K562 (cell line): ENCODE measurements around the gene DYRK2. TPM values are rescaled to one million over a fixed set of nuclear protein-coding genes. Genes with fewer than 3 reads are reported as not detected.

Experiments
- ATAC-seq: fragments of 200-7000 bp; cut with Tn5 transposase; 3 replicates; pipeline ENCODE4 v1.9.1; 2020; ENCODE audit warnings: moderate library complexity
- BruUV-seq: library from RNA; stranded (reverse); fragments of 400-500 nt; replicated peaks from 2 replicates; lab custom pipeline; 2021; lab: Mats Ljungman, UMichigan
- CTCF ChIA-PET: fragments of 300-600 bp; formaldehyde crosslinking; extraction: SDS; loops from one replicate; lab custom pipeline; 2021; ENCODE audit warnings: low intra/inter-chr PET ratio; lab: Yijun Ruan, JAX
- POLR2A ChIA-PET: fragments of 300-600, 350-650 bp; sonication (Branson Sonifier 250); formaldehyde crosslinking; extraction: SDS; loops from one replicate; lab custom pipeline; 2021; ENCODE audit warnings: antibody characterized with exemption, inconsistent platforms; lab: Yijun Ruan, JAX
- DNase-seq, 4 experiments: peaks; one replicate each; pipeline versions ENCODE4 v3.0.0 to v3.0.0-alpha.2; 2011 to 2018; ENCODE audit warnings: low spot score in 3 of 4, mixed read lengths in 3 of 4; ENCODE audit errors: extremely low read depth in 1 of 4
- FAIRE-seq: peaks from 2 replicates; lab custom pipeline; 2011; peaks lifted over from hg19 to GRCh38; lab: Jason Lieb, UNC
- H2AFZ ChIP-seq: 2 replicates; pipeline ENCODE4 v1.6.0; 2011; ENCODE audit warnings: low read depth, low read length, control low read depth, inconsistent platforms
- H3K27ac ChIP-seq: fragments of 200-600 bp; 3 replicates; pipeline ENCODE4 v1.8.0; 2011; ENCODE audit warnings: low read depth, mild to moderate bottlenecking, control low read depth, inconsistent platforms, low read length, moderate library complexity, mixed read lengths; ENCODE audit errors: extremely low read depth
- H3K27me3 ChIP-seq, 2 experiments: fragments of 300-600 bp in 1 of 2; 2 replicates in 1 of 2; 3 replicates in 1 of 2; pipeline versions ENCODE4 v1.6.0 to v1.8.0; 2011; ENCODE audit warnings: inconsistent platforms in 2 of 2, low read length in 2 of 2, mild to moderate bottlenecking in 1 of 2, mixed read lengths in 1 of 2, moderate library complexity in 1 of 2; ENCODE audit not compliant: control insufficient read depth in 2 of 2, insufficient read depth in 2 of 2
- H3K36me3 ChIP-seq: fragments of 300-600 bp; 3 replicates; pipeline ENCODE4 v1.8.0; 2011; ENCODE audit warnings: mild to moderate bottlenecking, low read length, inconsistent platforms; ENCODE audit not compliant: control insufficient read depth, insufficient read depth
- H3K4me1 ChIP-seq, 2 experiments: fragments of 200-600 bp in 1 of 2; replicated peaks in 1 of 2; 2 replicates in 1 of 2; 3 replicates in 1 of 2; pipeline versions ENCODE4 v1.5.1 to v1.8.0; 2011; ENCODE audit warnings: inconsistent platforms in 2 of 2, low read length in 2 of 2, mild to moderate bottlenecking in 1 of 2, mixed read lengths in 1 of 2, moderate library complexity in 1 of 2; ENCODE audit not compliant: control insufficient read depth in 2 of 2, insufficient read depth in 2 of 2
- H3K4me2 ChIP-seq: 2 replicates; pipeline ENCODE4 v1.6.1; 2011; ENCODE audit warnings: low read length, control low read depth, inconsistent platforms, mixed read lengths; ENCODE audit not compliant: insufficient read depth
- H3K4me3 ChIP-seq: fragments of 200-600 bp; sonication (generic), shearing (Covaris generic); 2 replicates; pipeline ENCODE4 v1.5.1; 2016; ENCODE audit warnings: control low read depth, inconsistent platforms
- H3K79me2 ChIP-seq: fragments of 200-600 bp; 3 replicates; pipeline ENCODE4 v1.8.0; 2011; ENCODE audit warnings: low read length, inconsistent platforms; ENCODE audit not compliant: control insufficient read depth, insufficient read depth
- H3K9ac ChIP-seq, 2 experiments: 2 replicates each; pipeline versions ENCODE4 v1.6.0 to v1.6.1; 2011; ENCODE audit warnings: low read depth in 2 of 2, low read length in 2 of 2, control low read depth in 1 of 2, inconsistent platforms in 1 of 2, mild to moderate bottlenecking in 1 of 2, mixed read lengths in 1 of 2; ENCODE audit not compliant: insufficient read depth in 1 of 2
- H3K9me1 ChIP-seq: one replicate; pipeline ENCODE4 v1.6.0; 2011; ENCODE audit warnings: inconsistent platforms, mild to moderate bottlenecking, low read length, moderate library complexity; ENCODE audit not compliant: control insufficient read depth, insufficient read depth
- H3K9me3 ChIP-seq: replicated peaks from 2 replicates; pipeline ENCODE4 v1.5.1; 2011; ENCODE audit warnings: low read depth, low read length, inconsistent platforms; ENCODE audit not compliant: control insufficient read depth, insufficient read depth
- H4K20me1 ChIP-seq: replicated peaks from 2 replicates; pipeline ENCODE4 v1.6.1; 2011; ENCODE audit warnings: low read length, inconsistent platforms, mixed read lengths; ENCODE audit not compliant: control insufficient read depth, insufficient read depth
- ARID2 ChIP-seq: fragments of 450-650 bp; IDR thresholded peaks from 2 replicates; pipeline ENCODE4 v1.6.1; 2017; ENCODE audit warnings: antibody characterized with exemption, mild to moderate bottlenecking
- BACH1 ChIP-seq: fragments of 200-800 bp; sonication (Bioruptor generic); IDR thresholded peaks from 2 replicates; pipeline ENCODE4 v1.6.1; 2016; ENCODE audit warnings: missing genetic modification characterization, missing compliant biosample characterization
- CBX1 ChIP-seq: sonication (generic); IDR thresholded peaks from 2 replicates; pipeline ENCODE4 v1.6.1; 2016; ENCODE audit warnings: antibody characterized with exemption, low read depth, mild to moderate bottlenecking
- EHMT2 ChIP-seq: fragments of 450-650 bp; IDR thresholded peaks from 2 replicates; pipeline ENCODE4 v1.6.1; 2018; ENCODE audit warnings: antibody characterized with exemption
- HDAC6 ChIP-seq: IDR thresholded peaks from 2 replicates; pipeline ENCODE4 v1.6.1; 2012; ENCODE audit warnings: low read depth, mild to moderate bottlenecking, control low read depth, inconsistent platforms, low read length, moderate library complexity
- MLLT1 ChIP-seq, 2 experiments: fragments of 450-650 bp; IDR thresholded peaks; 2 replicates each; pipeline ENCODE4 v1.6.1; 2016
- ZBTB33 ChIP-seq: sonication (generic); formaldehyde crosslinking; IDR thresholded peaks from 2 replicates; pipeline ENCODE4 v1.8.1; 2023; ENCODE audit warnings: mild to moderate bottlenecking, missing genetic modification reagents
- ZBTB8A ChIP-seq: fragments of 450-650 bp; IDR thresholded peaks from 2 replicates; pipeline ENCODE4 v1.6.1; 2018; ENCODE audit warnings: mild to moderate bottlenecking, moderate library complexity; ENCODE audit not compliant: partially characterized antibody
- ZNF165 ChIP-seq: fragments of 250-450 bp; sonication (Bioruptor Pico); IDR thresholded peaks from 2 replicates; pipeline ENCODE4 v1.4.0; 2020; ENCODE audit warnings: borderline replicate concordance
- ZNF280A ChIP-seq: fragments of 450-650 bp; IDR thresholded peaks from 2 replicates; pipeline ENCODE4 v1.6.1; 2018; ENCODE audit warnings: mild to moderate bottlenecking, low read depth; ENCODE audit not compliant: partially characterized antibody
- ZNF445 ChIP-seq: fragments of 250-450 bp; sonication (Bioruptor Pico); IDR thresholded peaks from 2 replicates; pipeline ENCODE4 v1.4.0; 2020; ENCODE audit warnings: low read depth, mild to moderate bottlenecking, moderate library complexity
- WGBS: fragments of 100-300 bp; shearing (Covaris generic); methylation state at CpG from one replicate; pipeline ENCODE4 v1.1.6; 2016; ENCODE audit warnings: low coverage, mixed read lengths; ENCODE audit not compliant: insufficient coverage; ENCODE audit errors: missing lambda C conversion rate; 5-methylcytosine and 5-hydroxymethylcytosine counted together
- in situ Hi-C: fragments of 300-500 bp; cut with MboI; formaldehyde crosslinking; loops from 4 replicates; pipeline ENCODE4 v1.15.0; 2018; ENCODE audit warnings: inconsistent platforms, mixed read lengths
- intact Hi-C: fragments of 100-400 bp; cut with micrococcal nuclease; formaldehyde crosslinking; loops from 2 replicates; pipeline ENCODE4 v1.14.2; 2022
- polyA plus RNA-seq, 8 experiments: library from polyadenylated mRNA; depleted of rRNA in 4 of 8; stranded (reverse) in 5 of 8; unstranded in 3 of 8; fragments of >200 nt; fragmentation: Nextera tagmentation in 2 of 8; fragmentation: Illumina TruSeq in 1 of 8; extraction: Ambion mirVana in 2 of 8; extraction: Trizol in 1 of 8; gene quantifications; 2 replicates each; pipeline versions ENCODE4 v1.2.1 to v1.2.3, GENCODE V29; 2011 to 2014; ENCODE audit warnings: inconsistent platforms in 1 of 8, missing spikeins in 1 of 8
- total RNA-seq, 7 experiments: library from RNA; depleted of rRNA in 6 of 7; stranded (reverse); fragments of >200 nt in 6 of 7; fragmentation: Illumina TruSeq in 2 of 7; extraction: Trizol in 2 of 7; gene quantifications; 2 replicates each; pipeline versions ENCODE4 v1.2.1 to v1.2.3, GENCODE V29; 2011 to 2021; ENCODE audit warnings: low replicate concordance in 1 of 7

The DYRK2 gene
- total and polyA plus RNA-seq, 9 of the 15 experiments (the other 6 are each of a cell fraction or from before 2014, with no cell fraction given): 1.7 to 15.4 (median 8.4) TPM

GRCh38 chr12:67647181-67647798 lies 1.3 kb upstream of the DYRK2 start:
- no peak for ATAC-seq
- no TSS peak for BruUV-seq
- no peak overlapping the region; the same call in 2 of the 3 replicates for H3K27ac ChIP-seq

More at GRCh38 chr12:67647181-67647798, 1.3 kb upstream of the DYRK2 start:
- Histone ChIP-seq H3K36me3 (peaks cover 9% of the 10 kb centered on the region), H3K9ac (no peak overlapping the region), H2AFZ (peak overlapping the region; percentile 99), H3K4me3 (no peak overlapping the region), H3K27me3 (peaks cover 4% of the 10 kb centered on the region in 2 experiments; a peak in 2 of 5 replicates), H3K9me3 (no peaks in the 10 kb centered on the region), H3K9me1 (no peaks in the 10 kb centered on the region), H3K79me2 (peaks cover 36% of the 10 kb centered on the region), H4K20me1 (0 out of 2 replicates have a peak, but pooled peaks cover 12% of the 10 kb centered on the region), H3K4me2 (peak overlapping the region; percentile 89), H3K4me1 (peaks cover 23 to 32% of the 10 kb centered on the region in 2 experiments; a peak in 4 of 5 replicates)
- ChIA-PET CTCF (no interaction called here), POLR2A (interaction anchor here (0.6 to 0.8 kb wide), 2 partner anchors 100 to 110 kb away, joined by 3 to 4 read pairs; no protein-coding TSS in a partner anchor)
- WGBS: 88% methylated on average over 18 of the region's 21 CpGs
- in situ Hi-C loops (no loop called here), intact Hi-C loops (no loop called here)
- FAIRE-seq (no peak), DNase-seq (no peak)
- TF ChIP-seq MLLT1 (IDR thresholded peaks at IDR 0.05): peak in 1 of 2 experiments; percentile 89; a peak in 1 of 4 replicates
- no peak for TF ChIP-seq ZNF165
- TF ChIP-seq BACH1 (tag): no peak
- 0 out of 2 replicates have a peak, but pooled peaks have one; percentile 5 for TF ChIP-seq ZBTB33 (CRISPR knock-in tag)
- no peak for TF ChIP-seq ZNF280A
- no peak for TF ChIP-seq EHMT2
- TF ChIP-seq ZNF445: no peak
- TF ChIP-seq CBX1: no peak
- no peak for TF ChIP-seq HDAC6
- no peak for TF ChIP-seq ARID2
- TF ChIP-seq ZBTB8A: no peak
